Glomerular endothelial cell (primary cell): ENCODE measurements around the gene XPO1. TPM values are rescaled to one million over a fixed set of nuclear protein-coding genes. Genes with fewer than 3 reads are reported as not detected.
"Not testable (repeated sequence)": the region's sequence is repeated elsewhere in the genome, so short reads cannot be mapped to it uniquely, and the experiment has no call there.

ENCODE experiments used
- DNase-seq: peaks from one replicate; pipeline ENCODE4 v3.0.0-alpha.2; 2011; ENCODE audit warnings: low read depth, low spot score; ENCODE audit errors: extremely low read depth
- total RNA-seq: library from RNA; depleted of rRNA; stranded (reverse); fragments of >200 nt; gene quantifications from 2 replicates; pipeline ENCODE4 v1.2.3, GENCODE V29; 2015

Gene XPO1
- total RNA-seq, 1 donor from 2014 or later = 101 TPM

- peak; percentile 61 for DNase-seq
Measured at GRCh38 chr2:61536572-61537276, 1.4 kb downstream of the XPO1 start.

DNA sequence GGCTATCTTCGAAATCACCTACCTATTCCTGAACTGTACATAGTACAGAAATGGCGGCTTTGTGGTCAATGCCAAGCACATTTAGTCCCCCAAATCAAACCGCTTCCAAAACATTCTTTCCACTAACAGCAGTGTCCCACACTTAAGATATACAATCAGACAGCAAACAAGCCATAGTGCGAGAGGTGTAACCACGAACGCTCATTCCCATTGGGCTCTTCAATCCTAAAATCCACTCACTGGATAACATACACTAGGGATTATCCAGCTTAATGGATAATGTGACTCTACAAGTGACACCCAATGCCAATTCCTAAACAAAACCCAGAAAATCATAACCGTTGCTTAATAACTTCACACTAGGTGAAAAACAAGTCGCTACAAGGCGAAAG lies 2.0 kb downstream of the XPO1 start:
- DNase-seq = peak; percentile 12

DNA sequence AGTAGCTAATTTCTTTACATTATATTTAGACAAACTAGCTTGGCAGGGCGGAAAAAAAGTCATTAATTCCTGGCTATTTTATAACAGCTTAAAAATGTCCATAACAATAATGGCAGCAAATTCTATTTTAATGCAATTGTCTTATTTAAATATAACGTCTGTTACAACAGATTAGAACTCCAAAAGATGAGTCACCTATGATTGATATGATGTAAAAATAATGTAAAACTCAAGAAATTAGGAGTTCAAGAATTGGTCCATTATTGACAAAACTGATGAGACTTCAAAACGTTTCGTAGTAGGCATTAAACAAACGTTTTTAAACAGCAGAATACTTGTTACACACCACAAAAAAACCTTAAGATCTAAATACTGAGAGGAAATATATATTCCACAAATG lies 2.7 kb downstream of the XPO1 start:
- DNase-seq = no peak

- DNase-seq = no peak
Measured at GRCh38 chr2:61534926-61535325, 3.2 kb downstream of the XPO1 start.

DNA sequence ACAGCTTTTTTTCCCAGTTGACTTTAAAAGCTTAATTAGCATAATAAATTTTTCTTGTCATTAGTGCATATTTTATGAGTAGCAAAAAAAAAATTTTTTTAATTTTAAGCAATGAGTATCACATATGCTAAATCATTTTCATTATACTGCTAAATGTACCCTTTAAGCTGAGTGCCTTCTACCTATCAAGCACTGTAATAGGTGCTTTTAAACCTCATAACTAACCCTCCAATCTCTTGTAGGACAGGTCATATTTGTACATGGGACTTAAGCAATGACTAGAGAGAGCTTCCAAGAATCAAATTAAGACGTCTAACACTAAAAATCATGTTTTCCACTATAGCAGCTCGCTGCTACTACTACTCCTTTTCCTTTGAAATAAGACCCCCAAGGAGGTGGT lies 7.4 kb downstream of the XPO1 start:
- no peak for DNase-seq

DNA sequence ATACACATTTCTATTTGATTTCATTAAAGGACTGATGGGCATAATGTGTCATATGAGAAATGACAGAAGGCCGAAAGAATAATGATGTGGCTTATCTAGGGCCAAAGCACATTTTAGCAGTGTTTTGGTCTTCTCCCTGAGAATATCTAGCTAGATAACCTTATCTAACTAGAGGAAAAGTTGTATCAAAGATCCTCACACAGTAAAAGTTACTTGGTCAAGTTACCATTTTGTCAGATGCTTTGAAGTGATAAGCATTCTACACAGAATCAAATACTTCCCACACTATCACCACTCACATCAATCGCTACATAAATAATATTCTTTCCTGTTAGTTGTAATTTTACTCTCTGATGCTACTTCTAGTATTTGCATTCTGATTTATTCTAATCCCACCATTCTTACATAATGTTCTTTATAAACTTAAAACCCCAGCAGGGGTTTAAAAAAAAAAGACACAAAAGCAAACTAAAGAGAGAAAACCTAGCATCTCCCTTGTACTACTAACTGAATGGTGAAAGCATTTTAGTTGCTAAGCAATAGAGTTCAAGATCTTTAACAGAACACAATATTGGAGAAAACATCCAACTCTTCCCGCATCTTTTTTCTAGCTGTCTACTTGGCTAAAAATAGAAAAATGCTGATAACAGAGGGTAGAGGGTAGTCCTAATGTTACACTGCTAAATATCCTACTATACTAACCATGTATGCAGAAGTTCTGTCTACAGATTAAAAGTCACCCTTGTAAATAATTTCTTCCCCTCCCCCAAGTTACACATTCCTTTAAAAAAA lies 8.0 kb downstream of the XPO1 start:
- DNase-seq = no peak

DNA sequence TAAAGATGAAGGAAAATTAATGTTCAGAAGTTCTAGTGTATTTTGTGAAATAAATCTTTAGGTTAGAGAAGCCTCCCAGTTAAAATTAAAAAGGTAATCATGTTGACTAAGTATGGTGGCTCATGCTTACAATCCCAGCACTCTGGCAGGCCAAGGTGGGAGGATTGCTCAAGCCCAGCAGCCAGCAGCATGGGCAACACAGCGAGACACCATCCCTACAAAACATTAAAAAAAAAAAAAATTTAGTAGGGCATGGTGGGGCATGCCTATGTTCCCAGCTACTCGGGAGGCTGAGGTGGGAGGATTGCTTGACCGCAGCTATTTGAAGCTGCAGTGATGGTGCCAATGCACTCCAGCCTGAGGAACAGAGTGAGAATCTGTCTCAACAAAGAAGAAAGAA lies 17.9 kb downstream of the XPO1 start:
- DNase-seq = no peak

- no peak for DNase-seq
Measured at GRCh38 chr2:61512768-61513398, 25.3 kb downstream of the XPO1 start.

GRCh38 chr2:61510674-61511671 lies 27.2 kb downstream of the XPO1 start:
- no peak for DNase-seq

DNA sequence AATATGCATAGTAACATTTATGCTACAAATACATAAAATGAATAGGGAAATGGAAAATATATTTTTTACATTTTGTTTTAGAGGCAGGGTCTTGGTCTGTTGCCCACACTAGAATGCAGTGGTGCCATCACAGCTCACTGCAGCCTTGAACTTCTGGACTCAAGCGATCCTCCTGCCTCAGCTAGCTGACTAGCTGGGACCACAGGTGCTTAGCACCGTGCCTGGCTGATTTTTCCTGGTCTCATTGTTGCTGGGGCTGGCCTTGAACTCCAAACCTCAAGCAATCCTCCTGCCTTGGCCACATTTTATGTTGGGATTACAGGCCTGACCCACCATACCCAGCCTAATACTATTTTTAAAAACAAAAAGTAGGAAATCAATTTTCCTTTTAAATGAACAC lies 33.2 kb downstream of the XPO1 start:
- no peak for DNase-seq

- DNase-seq = no peak
Measured at GRCh38 chr2:61499060-61499459, 39.1 kb downstream of the XPO1 start.

DNA sequence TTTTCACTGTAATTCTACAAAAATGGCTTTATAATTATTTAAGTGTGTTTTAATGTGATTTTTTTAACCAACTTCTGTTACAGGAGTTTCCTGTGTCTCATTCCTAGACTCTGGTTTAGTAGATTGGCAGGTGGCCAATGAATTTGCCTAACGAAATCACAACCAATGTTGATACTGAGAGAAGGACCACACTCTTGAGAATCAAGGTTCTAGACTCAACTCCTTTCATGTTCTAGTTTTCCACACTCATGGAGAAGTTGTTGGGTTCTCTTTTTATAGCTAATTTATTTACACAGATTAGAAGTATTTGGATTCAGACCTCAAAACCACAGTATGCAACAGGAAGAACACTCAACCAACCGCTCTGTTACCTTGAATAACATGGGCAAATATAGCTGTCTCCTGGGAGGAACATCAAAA lies 44.6 kb downstream of the XPO1 start:
- DNase-seq = no peak

GRCh38 chr2:61492476-61492875 lies 45.7 kb downstream of the XPO1 start:
- no peak for DNase-seq

GRCh38 chr2:61485281-61485680 lies 52.9 kb downstream of the XPO1 start:
- DNase-seq = no peak

GRCh38 chr2:61478086-61478485 lies 60.1 kb downstream of the XPO1 start:
- DNase-seq = no peak

GRCh38 chr2:61476929-61477589 lies 61.1 kb downstream of the XPO1 start:
- not testable (repeated sequence) for DNase-seq

DNA sequence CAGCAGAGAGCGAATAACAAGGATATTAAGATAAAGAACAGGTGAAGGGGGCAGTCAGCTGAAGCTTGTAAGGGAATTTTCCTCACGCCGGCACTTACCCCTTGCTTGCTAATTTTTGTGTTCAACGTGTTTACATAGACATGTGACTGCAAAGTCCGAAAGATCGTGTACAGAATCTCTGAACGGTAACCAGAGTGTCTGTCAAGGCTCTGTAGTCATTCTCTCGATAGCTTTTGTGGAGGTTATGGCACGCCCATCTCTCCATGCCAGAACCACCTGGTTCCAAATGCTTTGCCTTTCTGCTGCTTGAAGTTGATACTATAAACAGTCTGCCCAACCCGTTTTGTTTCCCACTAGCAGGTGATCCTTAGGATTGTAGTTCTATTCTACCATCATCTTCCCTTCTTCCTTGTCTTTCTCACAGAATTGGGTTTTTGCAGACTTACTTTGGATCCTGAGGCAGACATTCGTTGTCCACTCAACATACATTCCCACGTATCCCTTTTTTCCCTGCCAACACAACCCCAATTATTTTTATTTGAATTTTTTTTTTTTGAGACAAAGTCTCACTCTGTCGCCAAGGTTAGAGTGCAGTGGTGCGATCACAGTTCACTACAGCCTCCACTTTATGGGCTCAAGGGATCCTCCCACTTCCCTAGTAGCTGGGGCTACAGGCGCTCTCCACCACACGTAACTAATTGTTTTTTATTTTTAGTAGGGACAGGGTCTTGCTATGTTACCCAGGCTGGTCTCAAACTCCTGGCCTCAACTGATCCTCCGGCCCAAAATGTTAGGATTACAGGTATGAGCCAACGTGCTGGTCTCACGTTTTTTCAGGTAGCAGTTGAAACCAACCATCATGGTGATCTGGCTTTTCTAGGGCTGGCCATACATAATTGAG lies 66.0 kb downstream of the XPO1 start:
- DNase-seq = no peak

DNA sequence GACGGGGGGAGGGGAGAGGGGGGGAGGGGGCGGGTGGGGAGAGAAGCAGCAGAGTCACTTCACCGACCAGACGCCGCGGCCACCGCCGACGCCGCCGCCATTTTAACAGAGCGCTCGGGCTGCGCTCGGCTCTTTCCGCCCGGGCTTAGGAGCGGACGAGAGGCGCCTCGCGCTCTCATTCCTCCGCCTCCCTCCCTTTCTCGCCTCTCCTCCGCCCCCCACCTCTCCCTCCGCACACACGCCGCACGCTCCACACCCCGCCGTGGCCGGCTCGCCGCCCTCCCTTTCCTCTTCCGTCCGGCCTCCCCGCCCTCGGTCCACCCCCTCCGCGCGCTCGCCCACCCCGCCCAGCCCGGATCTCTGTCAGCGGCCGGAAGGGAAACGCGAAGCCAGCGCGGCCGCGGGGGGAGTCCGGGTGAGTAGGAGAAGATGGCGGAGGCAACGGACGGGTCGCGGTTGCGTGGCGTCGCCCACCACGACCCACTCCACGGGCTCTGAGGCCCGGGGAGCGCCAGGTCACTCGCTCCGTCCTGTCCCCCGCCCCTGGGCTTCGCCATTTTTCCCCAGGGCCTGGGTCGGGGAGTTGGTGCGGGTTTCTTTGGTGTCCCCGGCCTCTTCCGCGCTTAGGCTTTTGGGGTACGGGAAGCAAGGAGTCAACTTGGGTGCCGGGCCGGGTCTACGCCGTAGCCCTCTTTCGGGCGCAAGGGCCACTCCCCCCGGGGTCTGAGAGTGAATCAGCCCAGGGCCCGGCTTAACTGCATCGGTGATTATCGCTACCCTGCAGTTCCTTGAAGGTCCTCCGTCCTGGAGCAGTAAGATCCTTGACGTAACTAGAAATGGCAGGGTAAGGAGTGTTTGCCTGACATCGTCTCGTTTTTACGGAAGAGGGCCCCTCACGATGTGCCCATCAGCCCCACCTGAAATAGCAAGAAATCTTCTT lies 66.9 kb downstream of the XPO1 start, which contains the start of gene USP34:
Gene USP34, minus strand, starts transcription at position 123 of the 940 bp plus-strand sequence. CDS start 395 bp downstream, outside the sequence.
- no peak for DNase-seq
